Stimulated activated CD8-positive, alpha-beta memory T cell treated with anti-CD3 and anti-CD28 coated beads, Interleukin-4, amount 100 ng/mL, for 48 hours (primary cell): ENCODE results near the gene PRKAR1A.
A peak's percentile ranks its signal among the peaks of the same experiment; 100 is the strongest.
"Not testable (repeated sequence)": the region's sequence is repeated elsewhere in the genome, so short reads cannot be mapped to it uniquely, and the experiment has no call there.

ENCODE experiments used
- DNase-seq: peaks from one replicate; pipeline ENCODE4 v3.0.0-alpha.2; 2020

Gene PRKAR1A

GRCh38 chr17:68512247-68512959, at the start of gene PRKAR1A:
PRKAR1A (plus strand) TSS chr17:68512430; CDS start chr17:68515400, 2,970 bp downstream.
- DNase-seq = peak; percentile 92

- no peak for DNase-seq
Observed at GRCh38 chr17:68463211-68464019, 48.8 kb upstream of the PRKAR1A start.

GRCh38 chr17:68468334-68468733, 43.9 kb upstream of the PRKAR1A start:
- DNase-seq = no peak

GRCh38 chr17:68468788-68469187, 43.4 kb upstream of the PRKAR1A start:
- no peak for DNase-seq

DNA sequence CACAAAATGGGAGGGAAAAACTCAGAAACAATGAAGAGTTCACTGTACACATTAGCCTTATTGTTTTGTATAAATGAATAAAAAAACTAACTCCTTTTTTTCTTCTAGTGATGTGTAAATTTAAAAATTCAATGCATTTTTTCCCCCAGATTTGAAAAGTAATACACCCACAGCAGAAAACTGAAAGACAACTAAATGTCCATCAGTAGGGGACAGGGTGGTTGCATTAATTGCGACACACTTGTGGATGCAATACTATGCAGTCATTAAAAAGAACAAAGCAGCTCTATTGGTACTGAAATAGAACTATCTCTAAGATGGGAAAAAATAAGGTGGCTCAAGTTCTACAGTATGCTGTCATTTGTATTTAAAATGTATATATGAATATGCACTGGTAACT, 41.3 kb upstream of the PRKAR1A start:
- no peak for DNase-seq

DNA sequence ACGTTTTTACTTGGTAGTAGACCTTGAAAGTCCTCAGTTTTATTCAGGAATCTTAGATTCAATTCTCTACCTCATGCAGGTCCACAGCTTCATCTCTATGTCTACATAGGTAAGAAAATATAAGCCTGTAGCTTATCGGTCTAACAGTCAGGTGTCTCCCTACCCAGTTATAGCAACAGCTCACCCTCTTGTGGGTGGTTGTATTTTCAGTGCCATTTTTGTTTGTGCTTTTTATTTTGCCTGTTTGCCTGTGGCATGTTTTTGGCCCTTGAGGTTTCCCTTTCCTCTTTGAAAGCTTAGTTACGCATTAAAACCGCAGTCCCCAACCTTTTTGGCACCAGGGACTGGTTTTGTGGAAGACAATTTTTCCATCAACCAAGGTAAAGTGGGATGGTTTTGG, 31.3 kb upstream of the PRKAR1A start:
- no peak for DNase-seq

DNA sequence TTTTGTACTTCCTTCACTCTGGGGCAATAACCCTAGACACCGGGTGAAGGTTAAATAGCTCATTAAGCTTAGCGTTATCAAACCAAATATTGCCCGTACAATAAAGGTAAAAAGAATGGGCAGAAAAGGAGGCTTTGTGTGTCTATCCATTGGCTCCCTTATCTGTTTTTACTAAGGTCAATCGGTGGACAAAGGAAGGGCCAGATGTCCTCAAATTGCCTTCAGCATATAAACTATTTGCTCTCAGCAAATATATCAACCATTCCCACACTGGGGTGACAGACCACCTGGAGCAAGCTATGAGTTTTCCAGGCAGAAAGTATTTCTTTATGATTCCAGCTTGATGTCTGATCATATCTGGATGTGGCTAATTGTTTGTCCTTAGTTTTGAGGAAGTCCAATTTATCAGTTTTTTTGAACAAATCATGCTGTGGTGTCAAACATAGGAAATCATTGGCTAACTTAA, 29.6 kb upstream of the PRKAR1A start:
- no peak for DNase-seq

DNA sequence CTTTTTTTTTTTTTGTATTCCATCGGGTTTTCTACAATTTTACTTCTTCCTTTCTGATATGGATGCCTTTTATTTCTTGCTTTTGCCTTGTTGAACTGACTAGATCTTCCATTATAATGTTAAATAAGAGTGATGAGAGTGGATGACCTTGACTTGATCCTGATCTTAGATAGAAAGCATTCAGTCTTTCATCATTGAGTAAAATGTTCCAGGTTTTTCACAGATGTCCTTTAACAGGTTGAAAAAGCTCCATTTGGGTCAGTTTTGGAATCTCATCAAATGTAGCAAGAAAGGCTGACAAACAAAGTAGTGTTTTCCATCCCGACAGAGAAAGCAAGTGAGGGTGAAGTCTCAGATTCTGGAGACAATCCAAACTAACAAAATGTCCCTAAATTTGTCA, 27.8 kb upstream of the PRKAR1A start:
- DNase-seq = no peak

DNA sequence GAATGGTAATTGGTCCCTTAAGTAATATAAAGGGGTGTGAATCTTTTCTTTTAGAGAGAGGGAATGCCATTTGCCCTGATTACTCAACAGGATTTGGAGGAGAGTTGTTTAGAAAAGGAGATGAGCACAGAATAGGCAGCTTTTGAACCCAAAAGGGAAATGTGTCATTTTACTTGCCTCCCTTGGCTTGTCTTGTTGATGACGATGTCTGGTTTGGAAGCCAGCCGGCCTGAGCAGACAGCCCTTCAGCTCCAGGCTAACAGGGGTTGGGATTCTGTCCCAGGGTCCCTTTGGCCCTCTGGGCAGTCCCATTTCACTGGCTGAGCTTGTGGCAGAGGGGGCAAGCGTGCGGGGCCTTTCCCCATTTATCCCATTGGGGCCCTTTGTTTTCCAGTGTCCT, 22.3 kb upstream of the PRKAR1A start:
- DNase-seq = no peak

DNA sequence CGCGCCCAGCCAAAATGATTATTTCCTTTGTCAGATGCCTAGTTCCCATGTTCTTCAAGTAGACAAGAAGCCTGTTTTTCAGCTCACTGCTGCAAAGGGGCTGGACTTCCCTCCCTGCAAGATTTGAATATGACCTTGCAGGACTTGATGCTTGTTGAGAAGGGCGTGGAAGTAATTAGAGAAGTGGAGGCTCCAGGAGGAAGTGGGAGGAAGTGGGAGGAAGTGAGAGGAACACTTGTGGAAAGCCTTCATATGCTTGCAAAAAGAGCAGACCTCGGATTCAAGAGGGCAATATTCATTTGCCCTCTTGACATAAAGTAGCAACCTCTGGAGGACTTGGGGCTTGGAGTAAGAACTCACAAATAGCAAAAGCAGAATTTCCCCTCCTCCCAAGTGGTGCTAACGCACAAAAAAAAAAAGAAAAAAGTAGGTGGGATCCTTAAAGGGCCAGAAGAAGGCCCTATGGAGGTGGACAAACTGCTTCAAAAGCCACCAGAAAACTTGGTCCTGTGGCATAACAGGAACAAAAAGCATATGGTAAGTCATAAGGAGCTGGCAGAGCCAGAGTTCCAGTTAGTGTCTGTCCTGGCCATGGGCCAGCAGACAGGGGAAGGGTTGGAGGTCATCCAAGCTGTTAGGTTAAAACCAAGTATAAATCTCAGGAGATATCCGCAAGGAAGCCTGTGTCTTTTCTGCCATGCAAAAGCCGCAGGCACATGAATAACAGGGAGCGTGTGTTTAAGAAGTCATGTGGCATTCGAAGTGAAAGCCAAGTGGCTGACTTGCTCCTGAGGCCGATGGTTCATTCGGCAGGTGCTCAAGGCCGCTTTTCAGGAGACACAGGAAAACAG, 20.6 kb upstream of the PRKAR1A start:
- DNase-seq = no peak

DNA sequence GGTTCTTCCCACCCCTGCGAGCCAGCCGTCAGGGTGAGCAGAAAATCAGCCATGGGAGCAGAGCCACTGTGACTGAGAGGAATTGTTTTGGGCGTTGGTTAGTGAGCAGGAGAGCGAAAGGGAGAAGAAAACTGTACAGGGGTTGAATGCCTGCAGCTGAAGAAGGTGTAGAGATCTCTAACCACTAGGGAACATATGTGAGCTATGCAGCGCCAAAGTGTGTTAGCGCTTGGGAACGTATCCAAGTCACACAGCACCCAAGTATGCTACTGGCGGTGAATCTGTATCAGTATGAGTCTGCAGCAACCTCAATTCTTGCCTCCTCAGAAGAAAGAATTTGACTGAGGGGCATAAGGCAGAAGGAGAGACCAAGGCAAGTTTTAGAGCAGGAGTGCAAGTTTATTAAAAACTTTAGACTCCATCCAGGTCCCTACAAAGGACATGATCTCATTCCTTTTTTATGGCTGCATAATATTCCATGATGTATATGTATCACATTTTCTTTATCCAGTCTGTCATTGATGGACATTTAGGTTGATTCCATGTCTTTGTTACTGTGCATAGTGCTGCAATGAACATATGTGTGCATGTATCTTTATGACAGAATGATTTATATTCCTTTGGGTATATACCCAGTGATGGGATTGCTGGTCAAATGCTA, 19.7 kb upstream of the PRKAR1A start:
- DNase-seq = not testable (repeated sequence)

DNA sequence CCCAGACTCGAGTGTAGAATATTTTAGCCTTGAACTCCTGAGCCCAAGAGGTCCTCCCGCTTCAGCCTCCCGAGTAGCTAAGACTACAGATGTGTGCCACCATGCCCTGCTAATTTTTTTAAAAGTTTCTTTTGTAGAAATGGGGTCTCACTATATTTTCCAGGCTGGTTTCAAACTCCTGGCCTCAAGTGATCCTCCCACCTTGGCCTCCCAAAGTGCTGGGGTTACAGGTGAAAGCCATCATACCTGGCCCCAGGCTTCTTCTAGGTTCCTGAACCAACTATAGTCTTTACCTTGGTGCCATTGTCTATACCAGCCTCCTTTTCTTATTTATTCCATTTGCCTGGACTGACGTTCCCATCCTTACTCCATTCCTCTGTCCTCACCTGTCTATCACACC, 17.1 kb upstream of the PRKAR1A start:
- no peak for DNase-seq

- DNase-seq = no peak
Observed at GRCh38 chr17:68497885-68498319, 14.3 kb upstream of the PRKAR1A start.

GRCh38 chr17:68498479-68499326, 13.5 kb upstream of the PRKAR1A start:
- no peak for DNase-seq

GRCh38 chr17:68499587-68499986, 12.6 kb upstream of the PRKAR1A start:
- DNase-seq = no peak

- no peak for DNase-seq
Observed at GRCh38 chr17:68501074-68501473, 11.2 kb upstream of the PRKAR1A start.

DNA sequence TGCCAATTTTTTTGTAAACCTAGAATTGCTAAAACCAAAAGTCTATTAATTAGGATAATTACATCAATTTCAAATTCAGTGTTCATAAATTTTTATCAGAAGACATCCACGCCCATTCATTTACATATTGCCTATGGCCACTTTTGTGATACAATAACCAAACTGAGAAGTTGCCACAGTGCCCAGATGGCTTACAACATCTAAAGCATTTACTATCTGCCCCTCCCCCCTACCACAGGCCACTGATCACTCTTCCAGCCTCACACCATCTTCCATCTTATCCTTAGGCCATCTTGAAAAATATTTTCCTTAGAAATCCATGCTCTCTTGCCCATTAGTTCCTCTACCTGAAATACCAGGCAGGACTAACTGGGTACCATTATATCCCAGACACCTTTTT, 6.3 kb upstream of the PRKAR1A start:
- no peak for DNase-seq

DNA sequence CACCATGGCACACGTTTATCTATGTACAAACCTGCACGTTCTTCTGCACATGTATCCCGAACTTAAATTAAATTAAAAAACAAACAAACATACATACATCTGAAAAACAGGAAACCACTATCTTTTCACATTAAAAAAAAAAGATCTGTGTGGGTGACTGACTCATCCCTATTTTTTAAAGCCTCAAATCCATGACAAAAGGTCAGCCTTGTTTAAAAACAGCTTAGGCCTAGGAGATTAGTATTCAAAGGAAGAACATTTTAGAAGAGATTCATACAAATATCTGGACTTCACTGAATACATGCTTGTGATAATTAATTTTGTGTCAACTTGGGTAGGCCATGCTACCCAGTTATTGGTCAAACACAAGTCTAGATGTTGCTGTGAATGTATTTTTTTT, 4.7 kb upstream of the PRKAR1A start:
- no peak for DNase-seq

DNA sequence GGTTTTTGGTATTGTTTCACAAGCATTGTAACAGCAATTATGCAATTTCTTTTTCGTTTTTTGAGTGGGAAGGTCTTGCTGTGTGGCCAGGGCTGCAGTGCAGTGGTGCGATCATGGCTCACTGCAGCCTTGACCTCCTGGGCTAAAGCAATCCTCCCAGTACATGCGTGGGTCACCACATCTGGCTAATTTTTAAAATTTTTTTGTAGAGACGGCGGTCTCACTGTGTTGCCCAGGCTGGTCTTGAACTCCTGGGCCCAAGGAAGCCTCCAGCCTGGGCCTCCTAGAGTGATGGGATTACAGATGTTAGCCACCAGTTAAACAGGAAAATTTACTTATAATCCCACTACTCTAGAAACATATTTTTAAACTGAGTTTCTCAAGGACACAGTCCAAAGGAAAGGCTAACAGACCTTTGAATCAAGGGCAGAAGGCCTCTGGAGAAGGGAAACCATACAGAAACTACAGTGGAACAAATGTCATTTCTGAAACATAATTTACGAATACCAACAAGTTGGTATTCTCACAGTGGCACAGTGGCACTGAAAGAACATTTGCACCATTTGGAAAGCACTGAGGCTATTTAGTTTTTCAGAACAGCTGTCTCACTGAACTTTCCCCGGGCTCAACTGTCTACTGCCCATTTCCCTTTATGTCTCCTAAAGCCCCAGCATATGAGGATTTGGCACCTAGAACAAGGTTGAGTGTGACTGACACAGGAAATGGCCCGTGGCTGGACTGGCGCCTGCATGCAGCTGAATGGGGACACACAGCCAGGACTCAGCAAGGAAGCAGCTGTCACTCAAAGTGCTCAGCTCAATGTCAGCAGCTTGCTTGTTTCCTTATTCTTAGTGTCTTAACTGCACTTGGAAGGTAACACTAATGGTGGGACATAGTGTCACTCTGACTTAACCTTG, 2.8 kb upstream of the PRKAR1A start:
- no peak for DNase-seq

- DNase-seq = no peak
Observed at GRCh38 chr17:68511254-68511670, 968 bp upstream of the PRKAR1A start.
